Activated T-helper 1 cell treated with anti-CD3 and anti-CD28 coated beads, Interleukin-2, amount 50 U/mL, for 16 hours (primary cell): Measurements from ENCODE around the gene CA10.

Source experiments
- DNase-seq, 2 donors: peaks; one replicate each; pipeline ENCODE4 v3.0.0-alpha.2; 2020; ENCODE audit warnings: low read depth in 1 of 2, low spot score in 1 of 2

The CA10 gene

DNA sequence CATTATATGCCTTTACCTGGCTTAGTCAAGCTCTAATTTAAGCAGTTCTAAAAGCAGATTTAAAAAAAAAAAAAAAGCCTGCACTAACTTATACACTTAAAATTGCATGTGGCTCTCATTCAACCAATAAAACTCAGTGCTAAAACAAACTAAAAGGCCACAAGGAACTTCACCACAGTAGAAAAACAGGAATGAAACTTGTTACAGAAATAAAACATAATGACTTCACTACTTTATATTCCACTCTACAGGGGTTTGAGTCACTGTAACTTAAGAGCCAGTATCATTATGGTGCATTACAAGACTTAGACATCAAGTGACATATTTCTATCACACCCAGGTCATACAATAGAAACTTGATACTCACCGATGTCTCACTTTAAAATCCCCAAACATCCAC is 11.1 kb downstream of the CA10 start:
- DNase-seq: no peak

GRCh38 chr17:52145476-52145875 is 13.0 kb downstream of the CA10 start:
- DNase-seq: no peak

DNA sequence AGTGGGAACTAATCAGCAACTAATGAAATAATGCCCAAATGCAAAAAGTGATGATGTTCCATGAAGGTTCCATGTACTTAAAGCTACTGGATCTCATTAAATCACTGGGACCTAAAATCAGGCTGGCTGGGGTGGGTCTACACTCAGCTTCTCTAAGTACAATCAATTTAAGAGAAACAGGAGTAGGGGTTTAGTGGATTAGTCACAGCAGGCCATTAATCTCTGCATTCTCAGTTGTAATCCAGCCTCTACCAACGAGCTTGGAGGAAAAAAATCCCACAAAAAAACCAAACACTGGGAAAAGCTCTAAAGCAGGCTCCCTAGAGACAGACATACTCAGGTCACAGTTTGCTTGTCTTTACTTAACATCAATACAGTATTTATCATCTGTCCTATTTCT is 15.0 kb downstream of the CA10 start:
- no peak for DNase-seq

DNA sequence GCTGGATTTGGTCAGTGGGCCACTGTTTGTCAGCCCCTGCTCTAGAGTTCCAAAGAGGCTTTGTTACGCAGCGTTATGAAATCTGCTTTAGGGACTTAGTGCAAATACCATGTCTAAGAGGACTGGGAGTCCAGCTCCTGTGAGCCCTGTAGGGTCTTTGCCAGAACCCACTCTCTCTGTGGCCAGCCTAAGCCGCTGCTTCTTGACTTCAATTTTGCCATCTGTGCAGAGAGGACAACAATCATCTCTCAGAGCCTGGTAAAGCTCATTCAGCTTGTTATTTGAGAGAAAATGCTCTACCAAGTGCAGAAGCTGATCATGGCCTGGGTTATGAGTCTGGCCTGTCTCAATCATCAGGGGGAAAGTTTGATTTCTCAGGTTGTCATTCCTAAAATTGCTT is 17.9 kb downstream of the CA10 start:
- no peak for DNase-seq

- no peak for DNase-seq
Observed at GRCh38 chr17:52138752-52139151, 19.8 kb downstream of the CA10 start.

DNA sequence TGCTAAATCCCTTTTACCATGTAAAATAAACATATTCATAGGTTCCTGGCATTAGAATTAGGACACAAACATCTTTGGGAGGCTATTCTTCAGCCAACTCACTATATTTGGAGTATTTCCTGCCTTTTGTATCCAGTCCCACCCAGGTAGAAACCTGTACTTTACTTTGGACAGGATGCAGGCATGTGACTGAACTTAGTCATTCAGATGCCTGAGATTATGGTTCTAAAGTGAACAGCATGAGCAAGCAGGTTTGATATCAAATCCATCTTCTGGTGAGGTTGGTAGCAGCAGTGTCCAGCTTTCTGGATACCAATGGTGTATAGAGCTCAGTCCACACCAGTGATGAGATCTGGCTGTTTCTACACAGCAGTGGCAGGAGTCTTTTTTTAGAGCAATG is 20.2 kb downstream of the CA10 start:
- no peak for DNase-seq

DNA sequence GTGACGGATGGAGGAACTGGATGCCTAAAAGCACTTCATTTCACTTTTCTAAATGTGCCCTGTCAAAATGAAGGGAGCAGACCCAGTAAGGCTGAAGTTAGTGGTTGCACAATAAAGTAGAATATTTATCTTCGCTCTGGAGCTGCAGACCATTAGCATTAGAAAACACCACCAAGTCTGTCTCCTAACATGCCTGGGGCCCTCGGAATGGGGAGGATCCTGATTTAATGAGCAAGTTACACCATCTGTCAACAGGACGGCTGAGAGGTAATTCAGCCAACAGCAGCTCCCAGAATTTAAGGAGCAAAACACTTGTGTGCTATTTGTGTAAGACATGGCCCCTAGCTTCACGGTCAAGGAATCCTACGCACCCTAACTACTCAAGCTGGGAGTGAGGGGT is 22.3 kb downstream of the CA10 start:
- DNase-seq: no peak

GRCh38 chr17:52134641-52135040 is 23.9 kb downstream of the CA10 start:
- no peak for DNase-seq

DNA sequence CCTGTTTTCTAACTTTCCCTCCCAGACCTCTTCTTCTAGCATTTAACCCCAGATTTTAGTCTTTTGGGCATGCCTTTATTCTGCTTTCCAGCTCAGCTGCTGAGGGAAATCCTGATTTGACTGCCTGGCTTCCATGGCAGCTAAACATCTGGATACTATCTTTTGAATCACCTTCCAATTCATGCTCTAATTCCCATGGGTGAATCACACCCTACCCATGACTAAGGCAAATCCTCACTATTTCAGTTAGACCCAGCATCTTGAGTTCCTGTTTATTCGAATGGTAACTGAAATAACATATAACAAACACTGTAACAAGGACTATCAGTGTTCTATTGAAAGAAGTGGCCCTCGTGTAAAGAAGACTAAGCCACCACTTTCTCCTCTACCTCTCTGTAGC is 29.8 kb downstream of the CA10 start:
- no peak for DNase-seq

- no peak for DNase-seq
Observed at GRCh38 chr17:52124993-52125392, 33.5 kb downstream of the CA10 start.

- DNase-seq: no peak
Observed at GRCh38 chr17:52124561-52124960, 34.0 kb downstream of the CA10 start.

DNA sequence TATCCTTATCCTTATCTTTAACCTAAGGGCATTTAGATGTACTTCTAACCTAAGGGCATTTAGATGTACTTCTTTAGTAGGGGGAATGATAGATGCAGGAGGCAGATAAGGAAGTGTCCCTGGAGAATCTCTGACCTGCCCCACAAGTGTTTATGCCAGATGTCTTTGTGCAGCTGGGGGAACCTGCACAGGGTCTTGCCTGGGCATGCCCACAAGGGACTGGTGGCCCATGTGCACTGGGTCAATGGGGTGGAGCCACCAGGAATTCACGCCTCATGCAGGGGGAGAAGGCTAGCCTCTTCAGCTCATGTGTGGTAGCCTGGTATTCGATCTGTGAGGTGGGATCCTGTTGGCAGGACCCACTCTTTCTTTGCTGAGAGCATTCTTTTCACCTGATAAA is 38.0 kb downstream of the CA10 start:
- DNase-seq: no peak

DNA sequence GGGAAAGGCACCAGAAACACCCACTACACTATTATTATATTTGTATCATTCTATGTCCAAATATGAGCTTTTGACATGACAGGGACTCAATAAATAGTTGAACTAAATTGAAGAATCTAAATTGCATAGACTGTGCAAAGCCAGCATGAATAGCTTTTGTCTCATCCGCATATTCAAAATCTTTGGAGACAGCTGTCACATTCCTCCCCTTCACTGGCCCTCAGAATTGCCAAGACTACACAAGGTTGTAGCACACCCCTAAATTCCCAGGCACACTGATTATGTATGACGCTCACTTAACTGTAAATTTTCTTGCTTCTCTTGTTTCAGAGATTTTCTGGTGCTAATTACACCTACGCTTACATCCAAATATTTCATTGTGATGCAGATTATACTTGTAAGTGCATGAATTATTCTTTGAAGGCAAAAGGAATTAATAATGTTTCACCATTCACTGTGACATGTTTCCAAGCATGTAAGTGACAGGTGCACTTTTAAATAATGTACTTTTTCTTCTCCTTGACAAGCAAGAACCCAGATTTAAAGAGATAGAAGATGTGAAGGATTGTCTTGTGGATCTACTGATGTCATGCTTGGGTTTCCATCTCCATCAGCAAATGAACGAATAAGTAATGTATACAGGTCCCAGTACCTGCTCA is 47.5 kb downstream of the CA10 start:
- no peak for DNase-seq

GRCh38 chr17:52106638-52107261 is 51.8 kb downstream of the CA10 start:
- DNase-seq: no peak

GRCh38 chr17:52106072-52106471 is 52.4 kb downstream of the CA10 start:
- DNase-seq: no peak

DNA sequence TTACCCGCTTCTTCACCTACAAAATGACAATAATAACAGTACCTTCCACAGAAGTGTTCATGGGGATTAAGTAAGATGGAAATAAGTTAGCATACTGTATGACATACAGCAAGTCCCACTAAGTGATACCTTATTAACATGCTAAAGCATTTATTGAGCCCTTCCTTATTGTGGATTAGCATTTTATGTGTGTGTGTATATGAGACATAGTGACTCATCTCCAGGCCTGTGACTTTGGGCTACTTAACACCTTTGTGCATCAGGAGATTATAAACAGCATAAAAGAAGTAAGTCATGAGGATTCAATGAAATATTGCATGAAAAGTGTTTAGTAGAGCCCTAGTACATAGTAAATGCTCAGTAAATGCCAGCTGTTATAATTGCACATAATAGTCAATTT is 52.9 kb downstream of the CA10 start:
- DNase-seq: no peak

DNA sequence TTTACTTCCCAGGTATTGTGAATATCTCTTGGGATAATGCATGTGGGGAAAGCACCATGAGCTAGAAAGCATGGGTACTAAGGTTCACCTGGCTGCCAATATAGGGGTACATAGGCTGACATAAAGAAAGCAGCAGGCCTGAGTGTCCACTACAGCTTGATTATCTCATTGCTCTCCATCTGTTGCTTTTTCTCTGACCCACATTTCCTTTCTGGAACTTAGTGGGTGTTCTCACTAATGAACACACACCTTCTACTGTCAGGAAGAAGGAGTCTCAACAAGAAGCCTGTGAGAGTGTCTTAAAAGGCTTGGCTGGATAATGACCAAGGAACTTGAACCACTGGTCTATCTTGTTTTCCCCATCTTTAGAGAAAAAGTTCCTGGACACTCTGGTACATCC is 62.5 kb downstream of the CA10 start:
- no peak for DNase-seq

DNA sequence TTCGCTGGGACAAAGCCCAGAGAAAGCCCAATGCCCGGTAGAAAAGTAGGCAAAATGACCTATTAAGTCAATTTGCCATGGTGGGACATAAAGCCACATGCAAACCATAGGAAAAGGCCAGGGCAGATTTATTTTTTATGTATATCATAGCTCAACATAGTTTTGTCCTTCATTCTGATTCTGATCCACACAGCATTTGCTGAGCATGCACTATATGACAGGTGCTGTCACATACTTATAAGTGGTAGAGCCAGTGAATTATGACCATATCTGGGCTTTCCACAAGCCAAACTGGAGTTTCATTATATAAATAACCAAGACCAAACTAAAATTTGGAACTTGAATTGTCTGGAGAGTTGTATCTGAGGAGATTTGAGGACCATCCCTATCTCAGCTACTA is 74.3 kb downstream of the CA10 start:
- DNase-seq: no peak

- no peak for DNase-seq
Observed at GRCh38 chr17:52079496-52079895, 79.0 kb downstream of the CA10 start.

GRCh38 chr17:52071712-52072111 is 86.8 kb downstream of the CA10 start:
- no peak for DNase-seq

DNA sequence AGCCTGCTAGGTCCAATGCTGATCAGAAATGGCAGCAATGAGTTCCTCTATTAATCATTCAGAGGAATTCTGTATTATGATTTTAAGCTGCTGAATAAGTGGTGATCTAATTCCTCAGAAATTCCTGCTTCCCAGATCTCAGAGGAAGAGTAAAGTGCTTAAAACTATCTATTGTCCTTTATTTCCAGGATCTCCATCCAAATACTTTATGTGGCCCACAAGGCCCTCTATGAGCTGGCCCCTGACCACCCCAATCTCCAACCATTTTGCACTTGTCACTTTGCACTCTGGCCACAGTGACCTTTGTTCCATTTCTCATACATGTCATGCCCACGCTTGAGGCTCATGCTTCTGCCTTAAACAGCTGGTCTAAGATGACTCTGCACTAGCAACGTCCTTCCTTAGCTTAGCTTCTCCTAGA is 93.7 kb downstream of the CA10 start:
- no peak for DNase-seq

- no peak for DNase-seq
Observed at GRCh38 chr17:52049496-52049895, 109.0 kb downstream of the CA10 start.

DNA sequence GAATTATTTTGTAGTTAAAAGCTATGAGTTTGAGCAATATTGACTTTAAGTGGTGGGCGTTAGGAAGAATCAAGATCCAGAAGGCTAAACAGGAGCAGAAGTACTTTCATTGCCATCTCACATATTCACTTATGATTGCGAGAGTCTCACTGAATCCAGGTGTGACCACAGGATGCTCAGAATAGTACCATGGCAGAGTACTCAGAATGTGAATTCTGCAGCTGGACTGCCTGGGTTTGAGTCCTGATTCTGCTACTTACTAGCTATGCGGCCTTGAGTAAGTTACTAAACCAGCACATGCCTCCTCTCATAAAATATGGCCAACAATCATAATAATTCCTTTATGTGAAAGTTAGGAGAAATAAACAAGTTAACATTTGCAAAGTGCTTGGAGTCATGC is 109.5 kb downstream of the CA10 start:
- no peak for DNase-seq
